ENCODE data around the gene NXPE3.

- TF ChIP-seq CTCF (optimal IDR thresholded peaks at IDR 0.05 in 1 of 3, IDR thresholded peaks at IDR 0.05 in 1 of 3, conservative IDR thresholded peaks at IDR 0.05 in 1 of 3; ENCODE audit: extremely low read depth in 1 of 3, insufficient read depth in 2 of 3, low read length in 3 of 3): no peak
- no peak for TF ChIP-seq EZH2 (IDR thresholded peaks at IDR 0.05; ENCODE audit: low read length)
Measured at GRCh38 chr3:101781166-101781565, 2.2 kb downstream of the NXPE3 start.

Data from keratinocyte (primary cell).